ENCODE data around the gene SRSF8. TPM values are rescaled to one million over a fixed set of nuclear protein-coding genes. Genes with fewer than 3 reads are reported as not detected.

Gene SRSF8
- total and polyA plus RNA-seq, 2 donors (not counting 3 experiments of a cell fraction or from before 2014, with no cell fraction given): 21.9 to 31.3 TPM

GRCh38 chr11:95081010-95081409, 14.3 kb downstream of the SRSF8 start:
- peaks cover 9% of the 10 kb centered on the region for H3K4me1 ChIP-seq (ENCODE audit: control insufficient read depth, extremely low read depth, insufficient read depth, low read length)
- no peak for TF ChIP-seq MAX (IDR thresholded peaks at IDR 0.05; ENCODE audit: insufficient read depth, insufficient read length)
- TF ChIP-seq MYC (IDR thresholded peaks at IDR 0.05; ENCODE audit: low read depth, low read length): no peak
- no peak for TF ChIP-seq POLR2A (IDR thresholded peaks at IDR 0.05; ENCODE audit: low read depth, low read length)
- no peak for TF ChIP-seq POLR2AphosphoS5 (IDR thresholded peaks at IDR 0.05; ENCODE audit: insufficient read depth, low read depth, low read length)
- no peak for TF ChIP-seq GATA2 (IDR thresholded peaks at IDR 0.05; ENCODE audit: insufficient read depth, insufficient read length, low read depth, low read length)
- TF ChIP-seq EZH2 (IDR thresholded peaks at IDR 0.05; ENCODE audit: borderline replicate concordance, low read depth, low read length, severe bottlenecking): no peak
- peak overlapping the region; percentile 4 for H3K4me2 ChIP-seq (ENCODE audit: insufficient read depth, low read length)
- dilution Hi-C loops (cut with MboI; ENCODE audit: extremely low pct_ligation_motif_present, low sequenced_read_pairs): no loop called here
- no peak overlapping the region for H3K9ac ChIP-seq (replicated peaks; ENCODE audit: extremely low read depth, insufficient read depth, low read length)
- FAIRE-seq (no peak), DNase-seq (ENCODE audit: low read depth, low spot score) (peak; percentile 8)
- no peaks in the 10 kb centered on the region for H3K27me3 ChIP-seq (ENCODE audit: control insufficient read depth in 2 of 2, insufficient read depth in 2 of 2, low read length in 2 of 2)
- no TSS peak for BruUV-seq (replicated peaks)
- H2AFZ ChIP-seq (ENCODE audit: low read depth, low read length): peak overlapping the region; percentile 89
- H3K9me1 ChIP-seq (replicated peaks; ENCODE audit: control insufficient read depth, extremely low read depth, insufficient read depth, low read length): no peaks in the 10 kb centered on the region
- H4K20me1 ChIP-seq (replicated peaks; ENCODE audit: control insufficient read depth, extremely low read depth, insufficient read depth, low read length): no peaks in the 10 kb centered on the region
- H3K4me3 ChIP-seq (replicated peaks in 1 of 3; ENCODE audit: insufficient read depth in 1 of 3, low read depth in 1 of 3, low read length in 3 of 3): no peak overlapping the region
- intact Hi-C loops (cut with micrococcal nuclease): no loop called here
- H3K79me2 ChIP-seq (ENCODE audit: control insufficient read depth, insufficient read depth, low read length): no peaks in the 10 kb centered on the region
- H3K36me3 ChIP-seq (ENCODE audit: control insufficient read depth in 2 of 2, extremely low read depth in 1 of 2, insufficient read depth in 2 of 2, low read length in 2 of 2): no peaks in the 10 kb centered on the region
- no peaks in the 10 kb centered on the region for H3K9me3 ChIP-seq (replicated peaks; ENCODE audit: control insufficient read depth, insufficient read depth, low read length)
- ChIA-PET POLR2A (interaction anchor here (1.5 kb wide), 1 partner anchor 9 kb away, joined by 4 read pairs; the partner anchor contains the start of gene ENDOD1), CTCF (interaction anchor here (0.6 to 3.2 kb wide), 7 partner anchors 9 to 70 kb away, joined by 3 to 13 read pairs (median 6); partner anchors contain the start of genes ENDOD1 and SRSF8)
- H3K27ac ChIP-seq (ENCODE audit: insufficient read depth, low read depth, low read length): no peak overlapping the region

DNA sequence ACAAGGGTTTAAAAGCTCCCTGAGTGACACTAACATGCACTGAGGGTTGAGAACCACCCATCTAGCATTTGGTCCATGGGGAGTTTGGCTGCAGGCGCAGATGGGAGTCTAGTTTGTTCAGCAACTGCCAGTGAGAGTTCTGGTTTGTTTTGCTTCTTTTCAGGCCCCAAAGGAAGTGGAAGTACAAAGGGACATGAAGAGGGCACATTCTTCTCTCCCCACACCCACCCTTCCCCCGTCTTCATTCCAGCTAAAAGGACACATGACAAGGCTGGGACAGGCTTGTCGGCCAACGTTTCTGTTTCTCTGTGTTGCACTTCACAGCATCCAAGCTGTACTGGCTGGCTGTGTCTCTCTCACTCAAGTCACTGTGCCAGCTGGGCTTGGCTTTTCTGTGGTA, 14.7 kb downstream of the SRSF8 start:
- POLR2A ChIA-PET: interaction anchor here (1.5 kb wide), 1 partner anchor 8 kb away, joined by 4 read pairs; the partner anchor contains the start of gene ENDOD1
- Histone ChIP-seq H3K36me3 (ENCODE audit: control insufficient read depth in 2 of 2, extremely low read depth in 1 of 2, insufficient read depth in 2 of 2, low read length in 2 of 2) (no peaks in the 10 kb centered on the region), H3K27ac (ENCODE audit: insufficient read depth, low read depth, low read length) (no peak overlapping the region), H4K20me1 (replicated peaks; ENCODE audit: control insufficient read depth, extremely low read depth, insufficient read depth, low read length) (no peaks in the 10 kb centered on the region), H3K4me2 (ENCODE audit: insufficient read depth, low read length) (peak overlapping the region; percentile 4), H3K79me2 (ENCODE audit: control insufficient read depth, insufficient read depth, low read length) (no peaks in the 10 kb centered on the region), H3K9ac (replicated peaks; ENCODE audit: extremely low read depth, insufficient read depth, low read length) (no peak overlapping the region), H2AFZ (ENCODE audit: low read depth, low read length) (peak overlapping the region; percentile 89), H3K9me1 (replicated peaks; ENCODE audit: control insufficient read depth, extremely low read depth, insufficient read depth, low read length) (no peaks in the 10 kb centered on the region), H3K4me1 (ENCODE audit: control insufficient read depth, extremely low read depth, insufficient read depth, low read length) (peaks cover 9% of the 10 kb centered on the region), H3K27me3 (ENCODE audit: control insufficient read depth in 2 of 2, insufficient read depth in 2 of 2, low read length in 2 of 2) (no peaks in the 10 kb centered on the region), H3K9me3 (replicated peaks; ENCODE audit: control insufficient read depth, insufficient read depth, low read length) (no peaks in the 10 kb centered on the region), H3K4me3 (replicated peaks in 1 of 3; ENCODE audit: insufficient read depth in 1 of 3, low read depth in 1 of 3, low read length in 3 of 3) (no peak overlapping the region)
- intact Hi-C loops (cut with micrococcal nuclease): no loop called here
- no TSS peak for BruUV-seq (replicated peaks)
- peak; percentile 51 for DNase-seq (ENCODE audit: low read depth, low spot score)
- dilution Hi-C loops (cut with MboI; ENCODE audit: extremely low pct_ligation_motif_present, low sequenced_read_pairs): no loop called here
- CTCF ChIA-PET: interaction anchor here (0.6 to 3.2 kb wide), 5 partner anchors 8 to 15 kb away, joined by 3 to 13 read pairs (median 6); partner anchors contain the start of genes ENDOD1 and SRSF8
- TF ChIP-seq JUN (IDR thresholded peaks at IDR 0.05; ENCODE audit: borderline replicate concordance, insufficient read depth, insufficient read length, low read depth) (no peak), CTCF (IDR thresholded peaks at IDR 0.05; ENCODE audit: extremely low read depth in 1 of 2, insufficient read depth in 1 of 2, low read depth in 1 of 2, low read length in 2 of 2) (no peak), MAX (IDR thresholded peaks at IDR 0.05; ENCODE audit: insufficient read depth, insufficient read length) (no peak), GATA2 (IDR thresholded peaks at IDR 0.05; ENCODE audit: insufficient read depth, insufficient read length, low read depth, low read length) (no peak), FOS (IDR thresholded peaks at IDR 0.05; ENCODE audit: borderline replicate concordance, insufficient read depth, low read length) (no peak), POLR2AphosphoS5 (IDR thresholded peaks at IDR 0.05; ENCODE audit: insufficient read depth, low read depth, low read length) (no peak), POLR2A (IDR thresholded peaks at IDR 0.05; ENCODE audit: low read depth, low read length) (no peak), MYC (IDR thresholded peaks at IDR 0.05; ENCODE audit: low read depth, low read length) (no peak), EZH2 (IDR thresholded peaks at IDR 0.05; ENCODE audit: borderline replicate concordance, low read depth, low read length, severe bottlenecking) (no peak)
- FAIRE-seq: peak; percentile 83
